ENCODE measurements around the gene MSH3.

DNA sequence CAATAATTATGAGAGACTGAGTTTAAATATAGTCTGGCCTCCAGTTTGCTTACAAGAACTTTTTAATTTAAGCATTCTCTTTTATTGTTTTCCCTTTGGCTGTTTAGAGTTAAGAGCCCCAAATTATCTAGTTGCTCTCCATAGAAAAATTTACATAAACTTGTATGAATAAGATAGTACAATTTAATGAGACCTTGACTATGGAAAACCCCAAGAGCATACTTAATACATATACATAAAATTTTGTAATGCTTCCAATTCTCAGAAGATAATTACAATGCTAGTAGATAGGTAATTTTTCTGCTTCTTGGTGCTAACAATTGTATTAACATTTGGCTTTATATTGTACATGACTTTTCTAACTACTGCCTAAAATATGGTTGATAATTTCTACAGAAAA lies 20.3 kb upstream of the MSH3 start:
- TF ChIP-seq, protein P1, sequence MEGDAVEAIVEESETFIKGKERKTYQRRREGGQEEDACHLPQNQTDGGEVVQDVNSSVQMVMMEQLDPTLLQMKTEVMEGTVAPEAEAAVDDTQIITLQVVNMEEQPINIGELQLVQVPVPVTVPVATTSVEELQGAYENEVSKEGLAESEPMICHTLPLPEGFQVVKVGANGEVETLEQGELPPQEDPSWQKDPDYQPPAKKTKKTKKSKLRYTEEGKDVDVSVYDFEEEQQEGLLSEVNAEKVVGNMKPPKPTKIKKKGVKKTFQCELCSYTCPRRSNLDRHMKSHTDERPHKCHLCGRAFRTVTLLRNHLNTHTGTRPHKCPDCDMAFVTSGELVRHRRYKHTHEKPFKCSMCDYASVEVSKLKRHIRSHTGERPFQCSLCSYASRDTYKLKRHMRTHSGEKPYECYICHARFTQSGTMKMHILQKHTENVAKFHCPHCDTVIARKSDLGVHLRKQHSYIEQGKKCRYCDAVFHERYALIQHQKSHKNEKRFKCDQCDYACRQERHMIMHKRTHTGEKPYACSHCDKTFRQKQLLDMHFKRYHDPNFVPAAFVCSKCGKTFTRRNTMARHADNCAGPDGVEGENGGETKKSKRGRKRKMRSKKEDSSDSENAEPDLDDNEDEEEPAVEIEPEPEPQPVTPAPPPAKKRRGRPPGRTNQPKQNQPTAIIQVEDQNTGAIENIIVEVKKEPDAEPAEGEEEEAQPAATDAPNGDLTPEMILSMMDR (IDR thresholded peaks at IDR 0.05) = no peak
- TF ChIP-seq POLR2A (IDR thresholded peaks at IDR 0.05) = no peak

Measured in body of pancreas (tissue), 4 donors.